NCI-H2029 treated with DMSO at 0.1 percent for 48 hours (cell line): ENCODE data around the gene HIVEP3.

Experiments
- DNase-seq: peaks from one replicate; lab custom pipeline; 2025; lab: John Stamatoyannopoulos, UW

Gene HIVEP3

GRCh38 chr1:41894101-41894807, 24.5 kb downstream of the HIVEP3 start:
- peak; percentile 60 for DNase-seq

GRCh38 chr1:41892301-41892781, 26.4 kb downstream of the HIVEP3 start:
- peak; percentile 84 for DNase-seq

GRCh38 chr1:41891199-41891896, 27.4 kb downstream of the HIVEP3 start:
- peak; percentile 100 for DNase-seq

- DNase-seq, result peak; percentile 89
Measured at GRCh38 chr1:41890825-41891198, 27.9 kb downstream of the HIVEP3 start.

- no peak for DNase-seq
Measured at GRCh38 chr1:41889506-41890414, 29.0 kb downstream of the HIVEP3 start.

- no peak for DNase-seq
Measured at GRCh38 chr1:41888756-41889155, 30.0 kb downstream of the HIVEP3 start.

- DNase-seq, result no peak
Measured at GRCh38 chr1:41887365-41887764, 31.4 kb downstream of the HIVEP3 start.

- peak; percentile 53 for DNase-seq
Measured at GRCh38 chr1:41884256-41885230, 34.2 kb downstream of the HIVEP3 start.

GRCh38 chr1:41883507-41883906, 35.2 kb downstream of the HIVEP3 start:
- no peak for DNase-seq

- DNase-seq, result peak; percentile 93
Measured at GRCh38 chr1:41882486-41882885, 36.2 kb downstream of the HIVEP3 start.

GRCh38 chr1:41882068-41882477, 36.6 kb downstream of the HIVEP3 start:
- peak; percentile 99 for DNase-seq

- DNase-seq, result peak; percentile 81
Measured at GRCh38 chr1:41880950-41881885, 37.5 kb downstream of the HIVEP3 start.

- peak; percentile 23 for DNase-seq
Measured at GRCh38 chr1:41880261-41880660, 38.5 kb downstream of the HIVEP3 start.

- no peak for DNase-seq
Measured at GRCh38 chr1:41879617-41880016, 39.1 kb downstream of the HIVEP3 start.

GRCh38 chr1:41878911-41879310, 39.8 kb downstream of the HIVEP3 start:
- DNase-seq, result no peak

GRCh38 chr1:41878495-41878894, 40.2 kb downstream of the HIVEP3 start:
- no peak for DNase-seq

- no peak for DNase-seq
Measured at GRCh38 chr1:41876576-41877445, 41.9 kb downstream of the HIVEP3 start.

- no peak for DNase-seq
Measured at GRCh38 chr1:41875487-41875886, 43.2 kb downstream of the HIVEP3 start.

- DNase-seq, result no peak
Measured at GRCh38 chr1:41874903-41875411, 43.8 kb downstream of the HIVEP3 start.
